Activated CD8-positive, alpha-beta T cell treated with anti-CD3 and anti-CD28 coated beads for 36 hours (primary cell): ENCODE results near the gene MPDZ. TPM values are rescaled to one million over a fixed set of nuclear protein-coding genes. Genes with fewer than 3 reads are reported as not detected.

Experiments
- ATAC-seq: fragments of 200-7000 bp; cut with Tn5 transposase; one replicate; pipeline ENCODE4 v1.10.0; 2021; ENCODE audit warnings: mild to moderate bottlenecking, moderate library complexity
- CTCF ChIA-PET: fragments of 350-600 bp; sonication (Branson Sonifier 250); formaldehyde crosslinking; loops from one replicate; lab custom pipeline; 2021; ENCODE audit warnings: antibody characterized with exemption; lab: Charles Lee
- POLR2A ChIA-PET: fragments of 350-600 bp; sonication (Branson Sonifier 250); formaldehyde crosslinking; loops from one replicate; lab custom pipeline; 2021; ENCODE audit warnings: antibody characterized with exemption; lab: Charles Lee
- DNase-seq: peaks from one replicate; pipeline ENCODE4 v3.0.0-alpha.2; 2020
- H3K27ac Mint-ChIP-seq: one replicate; pipeline ENCODE4 v1.8.0; 2021; ENCODE audit warnings: mild to moderate bottlenecking, mixed read lengths
- H3K27me3 Mint-ChIP-seq: one replicate; pipeline ENCODE4 v1.8.0; 2021; ENCODE audit warnings: mixed read lengths
- H3K36me3 Mint-ChIP-seq: one replicate; pipeline ENCODE4 v1.8.0; 2021; ENCODE audit warnings: low read depth, mixed read lengths
- H3K4me1 Mint-ChIP-seq: one replicate; pipeline ENCODE4 v1.8.0; 2021; ENCODE audit warnings: low read depth, mixed read lengths
- H3K4me3 Mint-ChIP-seq: one replicate; pipeline ENCODE4 v1.8.0; 2021; ENCODE audit warnings: mild to moderate bottlenecking, moderate library complexity, mixed read lengths
- H3K9me3 Mint-ChIP-seq: one replicate; pipeline ENCODE4 v1.8.0; 2021; ENCODE audit warnings: mixed read lengths
- intact Hi-C: fragments of 100-400 bp; cut with micrococcal nuclease; formaldehyde crosslinking; loops from one replicate; pipeline ENCODE4 v1.10.0; 2022
- total RNA-seq, 2 experiments: library from RNA; stranded (reverse); gene quantifications; one replicate each; pipeline ENCODE4 v1.2.3, GENCODE V29; 2021
- TF ChIP-seq, protein P1 (sequence below): fragments of 200-600 bp; IDR thresholded peaks from one replicate; pipeline ENCODE4 v1.8.0; 2022; ENCODE audit warnings: antibody characterized with exemption, mild to moderate bottlenecking

The MPDZ gene
- total RNA-seq, 2 experiments from 2014 or later = not detected

DNA sequence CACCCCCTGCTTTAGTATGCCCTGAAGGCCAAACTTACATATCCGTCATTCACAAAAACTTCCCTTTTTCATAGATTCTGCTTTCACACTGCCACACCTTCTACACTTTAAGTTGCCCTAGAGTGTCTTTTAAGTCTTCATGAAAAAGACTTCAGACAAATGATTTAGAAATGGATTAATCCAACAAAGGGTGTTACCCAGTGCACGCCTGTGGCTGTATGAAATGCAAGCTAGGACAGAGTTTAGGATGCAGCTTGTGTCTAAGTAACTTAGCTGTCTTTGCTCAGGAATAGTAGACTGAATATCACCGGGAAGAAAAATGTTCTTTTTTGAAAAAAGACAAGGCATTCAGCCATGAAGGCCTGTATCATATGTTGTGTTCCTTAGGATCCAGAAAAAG lies 210.0 kb downstream of the MPDZ start:
- Mint-ChIP-seq H3K27me3 (no peaks in the 10 kb centered on the region), H3K27ac (no peak overlapping the region), H3K4me3 (no peak overlapping the region), H3K4me1 (no peaks in the 10 kb centered on the region), H3K36me3 (no peaks in the 10 kb centered on the region), H3K9me3 (peaks cover 10% of the 10 kb centered on the region)
- TF ChIP-seq, protein P1, sequence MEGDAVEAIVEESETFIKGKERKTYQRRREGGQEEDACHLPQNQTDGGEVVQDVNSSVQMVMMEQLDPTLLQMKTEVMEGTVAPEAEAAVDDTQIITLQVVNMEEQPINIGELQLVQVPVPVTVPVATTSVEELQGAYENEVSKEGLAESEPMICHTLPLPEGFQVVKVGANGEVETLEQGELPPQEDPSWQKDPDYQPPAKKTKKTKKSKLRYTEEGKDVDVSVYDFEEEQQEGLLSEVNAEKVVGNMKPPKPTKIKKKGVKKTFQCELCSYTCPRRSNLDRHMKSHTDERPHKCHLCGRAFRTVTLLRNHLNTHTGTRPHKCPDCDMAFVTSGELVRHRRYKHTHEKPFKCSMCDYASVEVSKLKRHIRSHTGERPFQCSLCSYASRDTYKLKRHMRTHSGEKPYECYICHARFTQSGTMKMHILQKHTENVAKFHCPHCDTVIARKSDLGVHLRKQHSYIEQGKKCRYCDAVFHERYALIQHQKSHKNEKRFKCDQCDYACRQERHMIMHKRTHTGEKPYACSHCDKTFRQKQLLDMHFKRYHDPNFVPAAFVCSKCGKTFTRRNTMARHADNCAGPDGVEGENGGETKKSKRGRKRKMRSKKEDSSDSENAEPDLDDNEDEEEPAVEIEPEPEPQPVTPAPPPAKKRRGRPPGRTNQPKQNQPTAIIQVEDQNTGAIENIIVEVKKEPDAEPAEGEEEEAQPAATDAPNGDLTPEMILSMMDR = no peak
- ChIA-PET POLR2A (no interaction called here), CTCF (no interaction called here)
- intact Hi-C loops = no loop called here
- no peak for DNase-seq
- no peak for ATAC-seq

DNA sequence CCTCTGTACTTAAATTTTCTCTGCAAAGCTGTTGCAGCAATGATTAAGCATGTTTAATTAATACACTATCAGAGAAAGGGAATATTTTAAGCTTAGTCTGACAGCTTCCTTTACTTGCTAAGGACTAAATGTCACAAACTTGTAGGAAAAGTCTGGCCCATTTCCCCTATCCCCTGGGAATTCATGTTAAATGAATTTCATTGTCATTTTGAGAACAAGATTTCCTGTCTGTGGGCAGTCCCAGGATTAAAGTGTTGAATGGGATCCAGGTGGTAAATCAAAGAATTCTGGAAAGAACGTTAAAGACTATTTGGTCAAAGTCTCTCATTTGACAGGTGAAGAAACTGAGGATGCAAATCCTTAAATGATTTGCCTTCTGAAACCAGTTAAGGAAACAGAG lies 214.8 kb downstream of the MPDZ start:
- ChIA-PET CTCF (no interaction called here), POLR2A (no interaction called here)
- H3K36me3 Mint-ChIP-seq = no peaks in the 10 kb centered on the region
- no peaks in the 10 kb centered on the region for H3K4me1 Mint-ChIP-seq
- peaks cover 9% of the 10 kb centered on the region for H3K9me3 Mint-ChIP-seq
- TF ChIP-seq, protein P1 = no peak
- no peaks in the 10 kb centered on the region for H3K27me3 Mint-ChIP-seq
- ATAC-seq (no peak), DNase-seq (no peak)
- H3K4me3 Mint-ChIP-seq = no peak overlapping the region
- intact Hi-C loops = no loop called here
- no peak overlapping the region for H3K27ac Mint-ChIP-seq

DNA sequence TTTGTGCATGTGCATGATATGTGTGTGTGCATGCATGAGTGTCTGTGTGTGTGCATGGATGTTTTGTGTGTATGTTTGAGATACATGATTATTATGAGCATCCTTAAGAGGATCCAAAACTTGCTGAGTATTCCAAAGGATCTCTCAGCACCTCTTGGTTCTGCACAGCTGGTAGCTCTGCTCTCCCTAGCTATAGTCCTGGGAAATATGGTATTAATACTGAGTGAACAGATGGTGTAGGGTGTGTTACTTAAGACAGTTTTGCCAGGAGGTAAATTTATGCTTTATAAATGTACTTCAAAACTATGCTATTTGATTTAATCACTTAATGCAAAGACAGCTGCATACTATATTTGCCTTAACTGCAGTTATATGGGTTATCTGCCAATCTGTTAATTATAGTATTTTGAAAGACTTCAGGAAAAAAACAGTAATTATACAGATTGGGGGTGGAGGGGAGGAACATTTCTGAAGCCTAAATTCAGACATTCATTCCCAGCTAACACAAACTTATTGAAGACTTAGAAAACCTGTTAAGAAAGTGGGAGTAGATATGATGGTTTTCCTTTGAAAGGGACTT lies 215.5 kb downstream of the MPDZ start:
- peaks cover 9% of the 10 kb centered on the region for H3K9me3 Mint-ChIP-seq
- no peaks in the 10 kb centered on the region for H3K27me3 Mint-ChIP-seq
- H3K4me1 Mint-ChIP-seq = no peaks in the 10 kb centered on the region
- ChIA-PET POLR2A (no interaction called here), CTCF (no interaction called here)
- ATAC-seq (no peak), DNase-seq (no peak)
- no peak overlapping the region for H3K27ac Mint-ChIP-seq
- H3K36me3 Mint-ChIP-seq = no peaks in the 10 kb centered on the region
- TF ChIP-seq, protein P1 = no peak
- no peak overlapping the region for H3K4me3 Mint-ChIP-seq
- intact Hi-C loops = no loop called here

DNA sequence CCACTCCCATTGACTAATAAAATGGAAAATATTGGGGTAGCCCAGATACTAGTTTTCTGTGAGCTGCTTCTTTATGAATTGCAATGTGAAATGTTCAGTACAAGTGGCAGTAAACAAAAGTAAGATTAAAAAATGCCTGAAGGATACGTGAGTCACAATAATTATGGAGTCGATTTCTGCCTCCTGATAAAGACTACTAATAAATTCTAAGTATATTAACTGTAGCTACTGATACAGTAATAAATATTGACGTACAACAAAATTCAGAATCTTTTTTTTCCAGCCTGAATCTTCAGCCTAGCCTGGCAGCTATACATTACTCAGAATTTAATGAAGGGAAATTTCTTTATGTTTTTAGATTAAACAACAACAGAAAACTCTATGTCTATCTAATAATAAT lies 218.1 kb downstream of the MPDZ start:
- Mint-ChIP-seq H3K36me3 (no peaks in the 10 kb centered on the region), H3K4me3 (no peak overlapping the region), H3K27me3 (no peaks in the 10 kb centered on the region), H3K9me3 (peaks cover 11% of the 10 kb centered on the region), H3K27ac (no peak overlapping the region), H3K4me1 (no peaks in the 10 kb centered on the region)
- no peak for ATAC-seq
- DNase-seq = no peak
- TF ChIP-seq, protein P1 = no peak
- ChIA-PET POLR2A (no interaction called here), CTCF (no interaction called here)
- intact Hi-C loops = no loop called here
